A172 (cell line): ENCODE results near the gene NLGN2. TPM values are rescaled to one million over a fixed set of nuclear protein-coding genes. Genes with fewer than 3 reads are reported as not detected.

Experiments
- DNase-seq: peaks from one replicate; pipeline ENCODE4 v3.0.0-alpha.2; 2015; ENCODE audit warnings: low spot score
- total RNA-seq: library from RNA; depleted of rRNA; stranded (reverse); fragments of >200 nt; shearing (Covaris generic); gene quantifications from 2 replicates; pipeline ENCODE4 v1.2.3, GENCODE V29; 2014

NLGN2 gene
- total RNA-seq, 1 experiment from 2014 or later, result 11.3 TPM

- DNase-seq, result no peak
Measured at GRCh38 chr17:7437950-7438614, 30.4 kb downstream of the NLGN2 start.

GRCh38 chr17:7438656-7439460 lies 31.2 kb downstream of the NLGN2 start:
- DNase-seq, result no peak

- DNase-seq, result no peak
Measured at GRCh38 chr17:7439462-7440112, 31.9 kb downstream of the NLGN2 start, which contains the start of gene FGF11. FGF11 (plus strand) TSS chr17:7439512; CDS start chr17:7439621, 109 bp downstream.

- DNase-seq, result no peak
Measured at GRCh38 chr17:7440113-7440833, 32.6 kb downstream of the NLGN2 start.

- no peak for DNase-seq
Measured at GRCh38 chr17:7440834-7441195, 33.2 kb downstream of the NLGN2 start.

GRCh38 chr17:7441266-7441665 lies 33.6 kb downstream of the NLGN2 start:
- DNase-seq, result no peak

- DNase-seq, result no peak
Measured at GRCh38 chr17:7442142-7442541, 34.5 kb downstream of the NLGN2 start.

- DNase-seq, result peak; percentile 46
Measured at GRCh38 chr17:7443499-7444485, 36.1 kb downstream of the NLGN2 start.

GRCh38 chr17:7444682-7445618 lies 37.3 kb downstream of the NLGN2 start, which contains the start of gene CHRNB1:
CHRNB1 (plus strand) TSS chr17:7445061; CDS start chr17:7445128, 67 bp downstream.
- no peak for DNase-seq

GRCh38 chr17:7445619-7445968 lies 37.9 kb downstream of the NLGN2 start:
- DNase-seq, result no peak

GRCh38 chr17:7448461-7448860 lies 40.8 kb downstream of the NLGN2 start:
- no peak for DNase-seq

GRCh38 chr17:7459961-7460545 lies 52.4 kb downstream of the NLGN2 start:
- no peak for DNase-seq

GRCh38 chr17:7460850-7461660 lies 53.4 kb downstream of the NLGN2 start:
- DNase-seq, result no peak

GRCh38 chr17:7462474-7463371 lies 55.1 kb downstream of the NLGN2 start:
- no peak for DNase-seq

GRCh38 chr17:7463372-7463846 lies 55.8 kb downstream of the NLGN2 start:
- DNase-seq, result no peak

GRCh38 chr17:7464081-7464480 lies 56.4 kb downstream of the NLGN2 start:
- no peak for DNase-seq

GRCh38 chr17:7465597-7466275 lies 58.1 kb downstream of the NLGN2 start:
- no peak for DNase-seq
